Esophagus squamous epithelium (tissue), 5 donors: ENCODE results near the gene ASXL1. TPM values are rescaled to one million over a fixed set of nuclear protein-coding genes. Genes with fewer than 3 reads are reported as not detected.
A peak's percentile ranks its signal among the peaks of the same experiment; 100 is the strongest.

Source experiments
- DNase-seq: peaks from one replicate; lab custom pipeline; 2025; lab: John Stamatoyannopoulos, UW
- H3K27ac ChIP-seq, 4 donors: fragments of 200-600 bp; sonication (generic); one replicate each; pipeline ENCODE4 v1.5.1; 2016 to 2019; ENCODE audit warnings: mild to moderate bottlenecking in 1 of 4
- H3K27me3 ChIP-seq, 4 donors: fragments of 200-600 bp; sonication (generic); 1 replicate in 3 of 4; 2 replicates in 1 of 4; pipeline versions ENCODE4 v1.5.1 to v1.6.0; 2017 to 2021; ENCODE audit warnings: antibody characterized with exemption in 1 of 4
- H3K36me3 ChIP-seq, 3 donors: fragments of 200-600 bp; sonication (generic); one replicate each; pipeline ENCODE4 v1.5.1; 2016 to 2019
- H3K4me1 ChIP-seq, 3 donors: fragments of 200-600 bp; sonication (generic); one replicate each; pipeline ENCODE4 v1.5.1; 2017 to 2019
- H3K4me3 ChIP-seq, 4 donors: fragments of 200-600 bp; sonication (generic); 1 replicate in 3 of 4; 2 replicates in 1 of 4; pipeline ENCODE4 v1.5.1; 2016 to 2019; ENCODE audit warnings: mild to moderate bottlenecking in 2 of 4, moderate library complexity in 1 of 4
- H3K9me3 ChIP-seq, 3 donors: fragments of 200-600 bp; sonication (generic); one replicate each; pipeline ENCODE4 v1.5.1; 2016 to 2019
- POLR2A ChIP-seq, 4 donors: fragments of 450-650 bp; IDR thresholded peaks; one replicate each; pipeline ENCODE4 v1.6.1; 2017; ENCODE audit warnings: antibody characterized with exemption in 4 of 4, mild to moderate bottlenecking in 4 of 4, moderate library complexity in 3 of 4
- WGBS, 2 donors: methylation state at CpG; one replicate each; pipeline ENCODE4 v1.1.5; 2018; 5-methylcytosine and 5-hydroxymethylcytosine counted together
- intact Hi-C: fragments of 100-400 bp; cut with DNase I; formaldehyde crosslinking; loops from one replicate; pipeline ENCODE4 v1.15.0; 2022
- total RNA-seq, 4 donors: library from RNA; depleted of rRNA; stranded (reverse); fragments of >200 nt; gene quantifications; one replicate each; pipeline ENCODE4 v1.1.0, GENCODE V29; 2016
- TF ChIP-seq, protein P1 (sequence below), 6 experiments: fragments of 450-650 bp in 4 of 6; fragments of 200-600 bp in 2 of 6; sonication (generic) in 2 of 6; IDR thresholded peaks; one replicate each; pipeline ENCODE4 v1.5.1; 2016 to 2019; ENCODE audit warnings: antibody characterized with exemption in 6 of 6, mild to moderate bottlenecking in 4 of 6, moderate library complexity in 4 of 6
- donor health status: DM: yes; HTN: yes; CAD: no.

Gene ASXL1
- total RNA-seq, 4 donors from 2014 or later, result 14.3 to 49.2 (median 22.1) TPM

DNA sequence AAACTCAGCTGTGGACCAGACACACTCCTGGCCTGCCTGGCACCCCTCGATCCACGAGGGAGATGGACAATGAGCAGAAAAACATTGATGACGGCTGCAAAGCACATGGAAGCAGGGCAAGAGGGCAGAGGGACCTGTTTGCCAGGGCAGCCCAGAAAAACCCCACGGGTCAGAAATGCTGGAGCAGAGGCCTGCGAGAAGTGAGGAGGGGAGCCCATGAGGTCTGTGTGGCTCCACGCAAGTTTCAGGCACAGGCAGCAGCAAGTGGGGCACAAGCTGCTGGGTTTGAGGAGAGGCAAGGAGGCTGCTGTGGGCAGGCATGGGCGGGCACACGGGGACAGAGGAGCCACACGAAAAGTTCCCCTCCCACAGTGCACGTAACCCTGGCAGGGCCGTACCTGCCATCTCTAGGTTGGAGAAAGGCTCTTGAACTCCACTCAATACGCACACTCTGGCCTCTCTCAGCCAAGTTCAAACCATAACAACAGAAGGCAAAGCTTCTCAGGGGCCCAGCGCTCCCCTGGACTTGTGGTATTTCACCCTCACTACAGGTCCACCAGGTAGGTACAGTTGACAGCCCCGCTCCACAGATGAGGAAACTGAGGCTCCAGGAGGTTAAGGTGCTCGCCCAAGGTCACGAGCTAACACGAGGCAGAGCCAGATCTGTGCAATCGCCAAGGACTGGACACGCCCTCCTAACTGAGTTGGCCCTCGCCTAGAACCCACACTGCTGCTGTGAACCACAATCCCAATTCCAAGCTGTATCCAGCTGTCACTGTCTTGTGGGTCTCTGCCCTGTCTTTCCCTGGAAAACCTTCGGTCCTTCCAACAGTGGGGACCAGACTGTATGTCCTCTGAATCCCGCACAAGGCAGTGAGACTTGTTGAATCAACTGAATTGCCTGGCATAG is 118.8 kb downstream of the ASXL1 start:
- Histone ChIP-seq H3K27ac (peak overlapping the region in 2 of 4 donors; percentile 85 to 88), H3K27me3 (peaks cover 0 to 5% (median 0%) of the 10 kb centered on the region in 4 donors), H3K36me3 (no peaks in the 10 kb centered on the region), H3K9me3 (no peaks in the 10 kb centered on the region), H3K4me3 (no peak overlapping the region), H3K4me1 (peaks cover 39 to 91% (median 56%) of the 10 kb centered on the region in 3 donors)
- no peak for DNase-seq
- intact Hi-C loops, result no loop called here
- TF ChIP-seq POLR2A (IDR thresholded peaks at IDR 0.05), result no peak
- TF ChIP-seq, protein P1, sequence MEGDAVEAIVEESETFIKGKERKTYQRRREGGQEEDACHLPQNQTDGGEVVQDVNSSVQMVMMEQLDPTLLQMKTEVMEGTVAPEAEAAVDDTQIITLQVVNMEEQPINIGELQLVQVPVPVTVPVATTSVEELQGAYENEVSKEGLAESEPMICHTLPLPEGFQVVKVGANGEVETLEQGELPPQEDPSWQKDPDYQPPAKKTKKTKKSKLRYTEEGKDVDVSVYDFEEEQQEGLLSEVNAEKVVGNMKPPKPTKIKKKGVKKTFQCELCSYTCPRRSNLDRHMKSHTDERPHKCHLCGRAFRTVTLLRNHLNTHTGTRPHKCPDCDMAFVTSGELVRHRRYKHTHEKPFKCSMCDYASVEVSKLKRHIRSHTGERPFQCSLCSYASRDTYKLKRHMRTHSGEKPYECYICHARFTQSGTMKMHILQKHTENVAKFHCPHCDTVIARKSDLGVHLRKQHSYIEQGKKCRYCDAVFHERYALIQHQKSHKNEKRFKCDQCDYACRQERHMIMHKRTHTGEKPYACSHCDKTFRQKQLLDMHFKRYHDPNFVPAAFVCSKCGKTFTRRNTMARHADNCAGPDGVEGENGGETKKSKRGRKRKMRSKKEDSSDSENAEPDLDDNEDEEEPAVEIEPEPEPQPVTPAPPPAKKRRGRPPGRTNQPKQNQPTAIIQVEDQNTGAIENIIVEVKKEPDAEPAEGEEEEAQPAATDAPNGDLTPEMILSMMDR (IDR thresholded peaks at IDR 0.05), result no peak
- WGBS, 2 donors, result 76 to 78% methylated on average over 16 to 18 of the region's 22 CpGs

GRCh38 chr20:32477594-32478512 is 119.7 kb downstream of the ASXL1 start:
- TF ChIP-seq POLR2A (IDR thresholded peaks at IDR 0.05), result no peak
- TF ChIP-seq, protein P1 (IDR thresholded peaks at IDR 0.05), result no peak
- H3K27ac ChIP-seq, result peak overlapping the region in 2 of 4 donors; percentile 13 to 32
- peaks cover 0 to 14% (median 0%) of the 10 kb centered on the region in 4 donors for H3K27me3 ChIP-seq
- H3K9me3 ChIP-seq, result no peaks in the 10 kb centered on the region
- peaks cover 49 to 91% (median 57%) of the 10 kb centered on the region in 3 donors for H3K4me1 ChIP-seq
- intact Hi-C loops, result no loop called here
- no peak overlapping the region for H3K4me3 ChIP-seq
- H3K36me3 ChIP-seq, result no peaks in the 10 kb centered on the region
- no peak for DNase-seq
- WGBS, 2 donors, result 82 to 84% methylated on average over 6 to 8 of the region's 11 CpGs

DNA sequence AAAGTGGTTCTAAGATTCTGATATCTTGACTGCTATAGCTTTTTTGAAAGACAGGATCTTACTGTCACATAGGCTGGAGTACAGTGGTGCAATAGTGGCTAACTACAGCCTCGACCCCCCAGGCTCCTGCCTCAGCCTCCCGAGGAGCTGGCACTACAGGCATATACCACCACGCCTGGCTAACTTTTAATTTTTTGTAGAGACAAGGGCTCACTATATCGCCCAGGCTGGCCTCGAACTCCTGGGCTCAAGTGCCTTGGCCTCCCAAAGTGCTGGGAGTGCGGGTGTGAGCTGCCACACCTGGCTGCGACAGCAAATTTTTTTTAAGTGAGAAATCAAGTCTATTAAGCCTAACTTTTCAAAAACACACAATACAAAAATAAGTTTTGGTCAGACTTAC is 120.4 kb downstream of the ASXL1 start:
- Histone ChIP-seq H3K9me3 (no peaks in the 10 kb centered on the region), H3K27ac (no peak overlapping the region), H3K4me1 (peaks cover 50 to 88% (median 52%) of the 10 kb centered on the region in 3 donors), H3K36me3 (no peaks in the 10 kb centered on the region), H3K4me3 (no peak overlapping the region), H3K27me3 (peaks cover 0 to 21% (median 0%) of the 10 kb centered on the region in 4 donors)
- 86 to 93% methylated on average over 7 of the region's 7 CpGs for WGBS, 2 donors
- intact Hi-C loops, result no loop called here
- no peak for DNase-seq
- TF ChIP-seq POLR2A (IDR thresholded peaks at IDR 0.05), result no peak
- TF ChIP-seq, protein P1 (IDR thresholded peaks at IDR 0.05), result no peak

DNA sequence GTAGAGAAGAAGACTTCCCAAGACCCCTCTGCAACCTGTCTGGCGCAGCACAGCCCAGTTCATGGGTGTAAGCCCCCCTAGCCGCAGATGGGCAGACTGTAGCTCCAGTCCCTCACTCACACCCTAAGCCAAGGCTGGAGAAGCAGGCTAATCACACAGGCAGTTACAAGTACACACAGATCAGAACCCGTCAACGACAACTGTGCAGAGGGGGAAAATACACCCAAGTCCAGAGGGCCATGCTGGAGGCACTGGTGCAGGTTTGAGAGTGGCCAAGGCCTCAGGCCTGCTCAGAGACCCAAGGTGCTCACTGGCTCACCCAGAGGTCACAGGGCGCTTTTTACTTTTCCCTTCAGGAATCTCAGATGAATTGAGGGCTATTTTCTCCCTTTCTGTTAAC is 120.9 kb downstream of the ASXL1 start:
- H3K4me3 ChIP-seq, result no peak overlapping the region
- H3K36me3 ChIP-seq, result no peaks in the 10 kb centered on the region
- peaks cover 0 to 25% (median 0%) of the 10 kb centered on the region in 4 donors for H3K27me3 ChIP-seq
- DNase-seq, result no peak
- H3K27ac ChIP-seq, result no peak overlapping the region
- intact Hi-C loops, result no loop called here
- no peaks in the 10 kb centered on the region for H3K9me3 ChIP-seq
- peaks cover 46 to 88% (median 51%) of the 10 kb centered on the region in 3 donors for H3K4me1 ChIP-seq
- TF ChIP-seq, protein P1 (IDR thresholded peaks at IDR 0.05), result no peak
- no peak for TF ChIP-seq POLR2A (IDR thresholded peaks at IDR 0.05)
- WGBS, 2 donors, result 81 to 97% methylated on average over 5 of the region's 5 CpGs
